Heart left ventricle (tissue), 16 donors: Measurements from ENCODE around the gene ECEL1. TPM values are rescaled to one million over a fixed set of nuclear protein-coding genes. Genes with fewer than 3 reads are reported as not detected.

Experiments used
- ATAC-seq, 4 donors: fragments of 200-7000 bp; cut with Tn5 transposase; one replicate each; pipeline ENCODE4 v1.9.1; 2020 to 2022; ENCODE audit warnings: moderate library complexity in 4 of 4, mild to moderate bottlenecking in 3 of 4, moderate number of reproducible peaks in 1 of 4
- DNase-seq, 5 donors: peaks; one replicate each; pipeline ENCODE4 v3.0.0-alpha.2; 2020
- H3K27ac ChIP-seq, 12 donors: fragments of 200-600 bp; sonication (generic) in 4 of 12; one replicate each; pipeline versions ENCODE4 v1.5.0 to v1.8.0; 2016 to 2022; ENCODE audit warnings: mild to moderate bottlenecking in 2 of 12
- H3K27me3 ChIP-seq, 9 donors: fragments of 200-600 bp; sonication (generic) in 2 of 9; one replicate each; pipeline versions ENCODE4 v1.5.1 to v1.8.0; 2016 to 2022; ENCODE audit warnings: mild to moderate bottlenecking in 3 of 9
- H3K36me3 ChIP-seq, 9 donors: fragments of 200-600 bp; sonication (generic) in 2 of 9; one replicate each; pipeline versions ENCODE4 v1.5.0 to v1.8.0; 2018 to 2022; ENCODE audit warnings: mild to moderate bottlenecking in 2 of 9
- H3K4me1 ChIP-seq, 12 donors: fragments of 200-600 bp; sonication (generic) in 4 of 12; one replicate each; pipeline versions ENCODE4 v1.5.0 to v1.8.0; 2016 to 2022; ENCODE audit warnings: mild to moderate bottlenecking in 3 of 12
- H3K4me3 ChIP-seq, 12 donors: fragments of 200-600 bp; sonication (generic) in 4 of 12; one replicate each; pipeline versions ENCODE4 v1.5.0 to v1.8.0; 2017 to 2022; ENCODE audit warnings: mild to moderate bottlenecking in 9 of 12, moderate library complexity in 4 of 12
- H3K9me3 ChIP-seq, 12 donors: fragments of 200-600 bp; sonication (generic) in 4 of 12; one replicate each; pipeline versions ENCODE4 v1.5.0 to v1.8.0; 2016 to 2022; ENCODE audit warnings: mild to moderate bottlenecking in 1 of 12
- POLR2A ChIP-seq, 2 donors: fragments of 450-650 bp; IDR thresholded peaks; one replicate each; pipeline ENCODE4 v1.6.1; 2017; ENCODE audit warnings: antibody characterized with exemption in 2 of 2, mild to moderate bottlenecking in 2 of 2, moderate library complexity in 2 of 2
- WGBS, 4 donors: extraction: QIAGEN DNeasy Blood & Tissue Kit in 2 of 4; methylation state at CpG; one replicate each; pipeline versions ENCODE4 v1.1.5 to v1.1.7; 2013 to 2018; 5-methylcytosine and 5-hydroxymethylcytosine counted together
- intact Hi-C, 10 donors: fragments of 100-400 bp; cut with DNase I; formaldehyde crosslinking; loops; one replicate each; pipeline versions ENCODE4 v1.11.1 to v1.14.2; 2022
- polyA plus RNA-seq, 2 donors: library from polyadenylated mRNA; stranded (reverse); fragments of 200-250 nt; gene quantifications; one replicate each; pipeline ENCODE4 v1.2.3, GENCODE V29; 2013
- total RNA-seq, 9 donors: library from RNA; depleted of rRNA in 2 of 9; stranded (reverse); fragments of >200 nt in 2 of 9; fragmentation: NEBNext Ultra II Directional in 3 of 9; extraction: Animal tissue kit (Norgen Biotek cat#: 25700) in 3 of 9; gene quantifications; one replicate each; pipeline versions ENCODE4 v1.1.0 to v1.2.4, GENCODE V29; 2016 to 2023
- TF ChIP-seq, protein P1 (sequence below), 12 donors: fragments of 200-600 bp; sonication (generic) in 4 of 12; IDR thresholded peaks; one replicate each; pipeline versions ENCODE4 v1.5.0 to v1.8.0; 2018 to 2022; ENCODE audit warnings: antibody characterized with exemption in 12 of 12, mild to moderate bottlenecking in 5 of 12
- donor health status: ischemic (EF 13 %, LVEDD 7.1; RV severe dilation, severe dysfunction).
- donor health status: healthy with polysubstance abuse.
- donor health status: DM: no; HTN: yes; CAD: no.
- donor health status: DM: no; HTN: no; CAD: no.
- donor health status: ischemic (EF 25% LVEDD 6.9; RV normal size, moderate dysfunction).
- donor health status: ischemic (EF 25% LVEDD 5.7; RV mildly dilated, moderate dysfunction).
- donor health status: healthy.
- donor health status: DM: yes; HTN: yes; CAD: no.
- donor health status: ischemic (EF 35%, LVEDD 5.7; RV mildly dilated, moderate dysfunction).
- donor health status: nonischemic (EF 11% LVEDD 7.7; RV severe dilation, severe dysfunction).
- donor health status: DM: yes; HTN: yes; CAD: no.
- donor health status: PGD.
- donor health status: ischemic (EF 29% LVEDD 5.4; RV normal size, mild dysfunction).
- donor health status: nonischemic (EF 23%, LVEDD 6.1; RV moderate dilation, normal function).

The ECEL1 gene
- total and polyA plus RNA-seq, 11 donors = 0.20 to 1.4 (median 0.32) TPM; not detected in 3

GRCh38 chr2:232478571-232479340, 8.9 kb downstream of the ECEL1 start:
- 55 to 65% (median 59%) methylated on average over 7 to 19 of the region's 19 CpGs for WGBS, 4 donors
- no peaks in the 10 kb centered on the region for H3K36me3 ChIP-seq
- intact Hi-C loops = no loop called here
- H3K27ac ChIP-seq = no peak overlapping the region
- TF ChIP-seq, protein P1, sequence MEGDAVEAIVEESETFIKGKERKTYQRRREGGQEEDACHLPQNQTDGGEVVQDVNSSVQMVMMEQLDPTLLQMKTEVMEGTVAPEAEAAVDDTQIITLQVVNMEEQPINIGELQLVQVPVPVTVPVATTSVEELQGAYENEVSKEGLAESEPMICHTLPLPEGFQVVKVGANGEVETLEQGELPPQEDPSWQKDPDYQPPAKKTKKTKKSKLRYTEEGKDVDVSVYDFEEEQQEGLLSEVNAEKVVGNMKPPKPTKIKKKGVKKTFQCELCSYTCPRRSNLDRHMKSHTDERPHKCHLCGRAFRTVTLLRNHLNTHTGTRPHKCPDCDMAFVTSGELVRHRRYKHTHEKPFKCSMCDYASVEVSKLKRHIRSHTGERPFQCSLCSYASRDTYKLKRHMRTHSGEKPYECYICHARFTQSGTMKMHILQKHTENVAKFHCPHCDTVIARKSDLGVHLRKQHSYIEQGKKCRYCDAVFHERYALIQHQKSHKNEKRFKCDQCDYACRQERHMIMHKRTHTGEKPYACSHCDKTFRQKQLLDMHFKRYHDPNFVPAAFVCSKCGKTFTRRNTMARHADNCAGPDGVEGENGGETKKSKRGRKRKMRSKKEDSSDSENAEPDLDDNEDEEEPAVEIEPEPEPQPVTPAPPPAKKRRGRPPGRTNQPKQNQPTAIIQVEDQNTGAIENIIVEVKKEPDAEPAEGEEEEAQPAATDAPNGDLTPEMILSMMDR (IDR thresholded peaks at IDR 0.05) = no peak
- TF ChIP-seq POLR2A (IDR thresholded peaks at IDR 0.05) = no peak
- peaks cover 0 to 64% (median 5%) of the 10 kb centered on the region in 9 donors for H3K27me3 ChIP-seq
- peak in 3 of 5 donors; percentile 10 to 50 (median 16) for DNase-seq
- no peaks in the 10 kb centered on the region for H3K9me3 ChIP-seq
- H3K4me1 ChIP-seq = no peaks in the 10 kb centered on the region
- no peak for ATAC-seq
- no peak overlapping the region for H3K4me3 ChIP-seq

DNA sequence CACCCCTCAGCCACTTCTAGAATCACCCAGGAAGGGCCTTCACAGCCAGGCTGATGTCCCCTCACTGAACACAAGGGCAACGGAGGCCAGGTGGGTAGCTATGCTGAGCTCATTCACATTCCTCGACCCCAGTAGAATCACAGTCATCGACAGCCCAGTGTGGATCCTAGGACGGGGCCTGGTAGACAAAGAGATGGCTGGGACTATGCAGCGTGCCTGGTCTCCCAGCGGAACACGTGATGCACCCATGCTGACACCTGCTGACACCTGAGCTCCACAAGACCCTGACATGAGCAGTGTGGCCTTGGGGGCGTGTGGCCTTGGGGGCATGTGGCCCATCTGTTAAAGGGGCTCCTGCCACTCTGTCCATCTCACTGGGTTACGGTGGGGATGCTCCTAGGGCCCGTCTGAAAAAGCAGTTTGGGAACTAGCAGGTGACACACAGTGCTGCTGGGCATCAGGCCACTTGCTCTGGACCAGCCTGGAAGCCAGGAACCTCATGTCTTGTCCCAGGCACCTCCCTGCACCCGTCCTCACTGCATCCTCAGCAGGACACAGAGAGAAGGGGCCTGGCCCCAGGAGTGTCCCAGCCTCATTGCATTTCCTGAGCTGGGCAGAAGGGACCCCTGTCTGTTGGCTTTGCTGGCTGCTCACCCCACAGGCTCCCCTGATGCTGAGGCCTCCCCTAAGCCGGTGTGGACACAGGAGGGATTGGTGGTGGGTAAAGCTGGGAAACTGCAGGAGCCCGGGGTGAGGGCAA, 9.7 kb downstream of the ECEL1 start:
- WGBS, 4 donors = 90 to 93% (median 93%) methylated on average over 8 to 13 of the region's 13 CpGs
- no peaks in the 10 kb centered on the region for H3K4me1 ChIP-seq
- no peaks in the 10 kb centered on the region for H3K9me3 ChIP-seq
- H3K27ac ChIP-seq = no peak overlapping the region
- H3K4me3 ChIP-seq = no peak overlapping the region
- peaks cover 0 to 63% (median 3%) of the 10 kb centered on the region in 9 donors for H3K27me3 ChIP-seq
- ATAC-seq (no peak), DNase-seq (peak in 1 of 5 donors; percentile 22)
- no peaks in the 10 kb centered on the region for H3K36me3 ChIP-seq
- intact Hi-C loops = no loop called here
- TF ChIP-seq POLR2A (IDR thresholded peaks at IDR 0.05) = no peak
- TF ChIP-seq, protein P1 (IDR thresholded peaks at IDR 0.05) = no peak

DNA sequence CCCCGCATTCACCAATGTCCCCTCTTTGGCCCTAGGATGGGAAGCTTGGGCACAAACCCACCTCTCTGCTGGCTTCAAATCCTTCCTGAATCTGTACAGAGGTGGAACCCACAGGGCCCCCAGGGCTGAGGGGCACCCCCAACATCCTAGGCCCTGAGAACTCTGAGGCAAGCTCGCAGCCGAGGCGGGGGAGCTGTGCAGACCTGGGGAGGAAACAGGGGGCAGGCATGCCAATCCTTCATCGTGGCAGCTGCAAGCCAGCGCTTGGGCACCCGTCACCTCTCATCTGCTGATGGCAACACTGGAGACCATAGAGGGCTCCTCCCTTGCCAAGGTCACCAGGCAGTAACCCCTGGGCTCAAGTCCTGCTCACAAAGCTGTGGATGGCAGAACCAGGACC, 10.8 kb downstream of the ECEL1 start:
- H3K27me3 ChIP-seq = peaks cover 0 to 58% (median 3%) of the 10 kb centered on the region in 9 donors

More for the DNA sequence above, 10.8 kb downstream of the ECEL1 start:
- no peaks in the 10 kb centered on the region for H3K36me3 ChIP-seq
- intact Hi-C loops = no loop called here
- WGBS, 4 donors = 89 to 95% (median 93%) methylated on average over 3 to 7 of the region's 7 CpGs
- no peak overlapping the region for H3K4me3 ChIP-seq
- ATAC-seq = no peak
- no peak overlapping the region for H3K27ac ChIP-seq
- H3K4me1 ChIP-seq = no peaks in the 10 kb centered on the region
- DNase-seq = peak in 1 of 5 donors; percentile 6
- peaks cover 0 to 5% (median 0%) of the 10 kb centered on the region in 12 donors for H3K9me3 ChIP-seq
- TF ChIP-seq POLR2A (IDR thresholded peaks at IDR 0.05) = no peak
- TF ChIP-seq, protein P1 (IDR thresholded peaks at IDR 0.05) = no peak
